CD4-positive, alpha-beta T cell (primary cell): ENCODE data around the gene LPCAT2. TPM values are rescaled to one million over a fixed set of nuclear protein-coding genes. Genes with fewer than 3 reads are reported as not detected.

Source experiments
- ATAC-seq: fragments of 200-7000 bp; cut with Tn5 transposase; one replicate; pipeline ENCODE4 v1.10.0; 2022; ENCODE audit warnings: mild to moderate bottlenecking; ENCODE audit not compliant: poor library complexity
- CTCF ChIA-PET: fragments of 350-600 bp; sonication (Branson Sonifier 250); formaldehyde crosslinking; loops from one replicate; lab custom pipeline; 2021; ENCODE audit warnings: antibody characterized with exemption, inconsistent platforms; lab: Charles Lee
- POLR2A ChIA-PET: fragments of 350-600 bp; sonication (Branson Sonifier 250); formaldehyde crosslinking; loops from one replicate; lab custom pipeline; 2021; ENCODE audit warnings: antibody characterized with exemption, inconsistent platforms; lab: Charles Lee
- DNase-seq, 14 experiments: peaks; one replicate each; pipeline ENCODE4 v3.0.0-alpha.2; 2013 to 2020; ENCODE audit warnings: mixed read lengths in 2 of 14
- H3K27ac ChIP-seq, 2 donors: one replicate each; pipeline versions ENCODE4 v1.5.1 to v1.7.0; 2013; ENCODE audit warnings: low read length in 2 of 2, low read depth in 1 of 2, mild to moderate bottlenecking in 1 of 2
- H3K27me3 ChIP-seq, 2 experiments: 1 replicate in 1 of 2; 2 replicates in 1 of 2; pipeline versions ENCODE4 v1.6.1 to v1.7.0; 2013; ENCODE audit warnings: low read length in 2 of 2, control low read depth in 1 of 2, mild to moderate bottlenecking in 1 of 2, moderate library complexity in 1 of 2; ENCODE audit not compliant: insufficient read depth in 2 of 2, control insufficient read depth in 1 of 2
- H3K36me3 ChIP-seq: one replicate; pipeline ENCODE4 v1.6.1; 2013; ENCODE audit warnings: low read length, control low read depth; ENCODE audit not compliant: insufficient read depth
- H3K4me1 ChIP-seq: one replicate; pipeline ENCODE4 v1.6.1; 2013; ENCODE audit warnings: low read length, control low read depth; ENCODE audit not compliant: insufficient read depth
- H3K4me3 ChIP-seq: one replicate; pipeline ENCODE4 v1.5.1; 2013; ENCODE audit warnings: mild to moderate bottlenecking, low read length, moderate library complexity
- H3K9me3 ChIP-seq, 2 experiments: 1 replicate in 1 of 2; 2 replicates in 1 of 2; pipeline versions ENCODE4 v1.6.1 to v1.7.0; 2013; ENCODE audit warnings: low read length in 2 of 2, mild to moderate bottlenecking in 2 of 2, control low read depth in 1 of 2, moderate library complexity in 1 of 2; ENCODE audit not compliant: control insufficient read depth in 1 of 2, insufficient read depth in 1 of 2
- H3K27ac Mint-ChIP-seq: one replicate; pipeline ENCODE4 v1.8.0; 2020; ENCODE audit warnings: mixed read lengths
- H3K27me3 Mint-ChIP-seq: one replicate; pipeline ENCODE4 v1.8.0; 2021; ENCODE audit warnings: mixed read lengths
- H3K36me3 Mint-ChIP-seq: one replicate; pipeline ENCODE4 v1.8.0; 2021; ENCODE audit warnings: low read depth, mixed read lengths
- H3K4me1 Mint-ChIP-seq: one replicate; pipeline ENCODE4 v1.8.0; 2021; ENCODE audit warnings: low read depth, mixed read lengths
- H3K4me3 Mint-ChIP-seq: one replicate; pipeline ENCODE4 v1.8.0; 2020; ENCODE audit warnings: mild to moderate bottlenecking, mixed read lengths
- H3K9me3 Mint-ChIP-seq: one replicate; pipeline ENCODE4 v1.8.0; 2020; ENCODE audit warnings: mixed read lengths
- CTCF ChIP-seq: fragments of 200-600 bp; IDR thresholded peaks from one replicate; pipeline ENCODE4 v1.8.0; 2022; ENCODE audit warnings: antibody characterized with exemption, mild to moderate bottlenecking
- intact Hi-C, 2 experiments: fragments of 100-400 bp; cut with DNase I in 1 of 2; cut with micrococcal nuclease in 1 of 2; formaldehyde crosslinking; loops; one replicate each; pipeline versions ENCODE4 v1.15.1 to v1.9.0; 2023 to 2025; cut with DNase I, micrococcal nuclease
- total RNA-seq, 174 experiments: library from RNA in 2 of 174; stranded (reverse) in 2 of 174; gene quantifications; one replicate each; pipeline ENCODE4 v1.2.3 and lab custom pipeline; 2021 to 2026

LPCAT2 gene
- total RNA-seq, 2 experiments from 2014 or later, result 0.22 to 0.36 TPM

DNA sequence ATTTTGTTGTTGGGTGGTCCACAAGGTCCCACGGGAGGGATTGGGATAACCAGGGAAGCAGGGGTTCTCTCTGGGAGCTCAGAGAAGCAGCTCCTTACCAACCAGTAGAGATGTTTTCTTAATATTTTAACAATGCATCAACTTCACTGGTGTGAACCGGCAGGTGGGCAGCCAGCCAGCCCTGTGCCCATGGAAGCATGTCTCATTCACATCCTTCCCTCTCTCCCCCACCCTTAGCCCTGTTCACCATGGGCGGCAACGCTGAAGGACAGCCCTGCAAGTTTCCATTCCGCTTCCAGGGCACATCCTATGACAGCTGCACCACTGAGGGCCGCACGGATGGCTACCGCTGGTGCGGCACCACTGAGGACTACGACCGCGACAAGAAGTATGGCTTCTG lies 20.6 kb upstream of the LPCAT2 start:
- peaks cover 0 to 11% of the 10 kb centered on the region in 2 experiments for H3K9me3 ChIP-seq
- H3K36me3 ChIP-seq, result no peaks in the 10 kb centered on the region
- no peaks in the 10 kb centered on the region for H3K9me3 Mint-ChIP-seq
- no peak overlapping the region for H3K27ac ChIP-seq
- no peaks in the 10 kb centered on the region for H3K4me1 ChIP-seq
- DNase-seq (no peak), ATAC-seq (no peak)
- TF ChIP-seq CTCF, result no peak
- no peak overlapping the region for H3K27ac Mint-ChIP-seq
- H3K4me3 ChIP-seq, result no peak overlapping the region
- H3K4me3 Mint-ChIP-seq, result no peak overlapping the region
- ChIA-PET POLR2A (interaction anchor here (0.5 kb wide), 1 partner anchor 953 kb away, joined by 3 read pairs; no protein-coding TSS in a partner anchor), CTCF (no interaction called here)
- peaks cover 5% of the 10 kb centered on the region for H3K27me3 Mint-ChIP-seq
- H3K36me3 Mint-ChIP-seq, result no peaks in the 10 kb centered on the region
- no peaks in the 10 kb centered on the region for H3K4me1 Mint-ChIP-seq
- H3K27me3 ChIP-seq, result no peaks in the 10 kb centered on the region
- intact Hi-C loops, result no loop called here

GRCh38 chr16:55489119-55489955 lies 19.5 kb upstream of the LPCAT2 start:
- H3K9me3 Mint-ChIP-seq, result no peaks in the 10 kb centered on the region
- ChIA-PET POLR2A (no interaction called here), CTCF (no interaction called here)
- no peak overlapping the region for H3K4me3 Mint-ChIP-seq
- no peaks in the 10 kb centered on the region for H3K36me3 Mint-ChIP-seq
- no peaks in the 10 kb centered on the region for H3K4me1 ChIP-seq
- ATAC-seq (no peak), DNase-seq (no peak)
- no peak overlapping the region for H3K4me3 ChIP-seq
- no peak overlapping the region for H3K27ac ChIP-seq
- no peaks in the 10 kb centered on the region for H3K36me3 ChIP-seq
- H3K27me3 ChIP-seq, result no peaks in the 10 kb centered on the region
- no peaks in the 10 kb centered on the region for H3K4me1 Mint-ChIP-seq
- no peak overlapping the region for H3K27ac Mint-ChIP-seq
- TF ChIP-seq CTCF, result no peak
- H3K9me3 ChIP-seq, result peaks cover 0 to 11% of the 10 kb centered on the region in 2 experiments
- H3K27me3 Mint-ChIP-seq, result peaks cover 5% of the 10 kb centered on the region
- intact Hi-C loops, result no loop called here

- Histone ChIP-seq H3K4me1 (no peaks in the 10 kb centered on the region), H3K27ac (no peak overlapping the region), H3K36me3 (no peaks in the 10 kb centered on the region), H3K27me3 (no peaks in the 10 kb centered on the region), H3K4me3 (no peak overlapping the region), H3K9me3 (peaks cover 0 to 11% of the 10 kb centered on the region in 2 experiments)
- DNase-seq (no peak), ATAC-seq (no peak)
- Mint-ChIP-seq H3K27ac (no peak overlapping the region), H3K27me3 (peaks cover under 1% of the 10 kb centered on the region), H3K4me3 (no peak overlapping the region), H3K4me1 (no peaks in the 10 kb centered on the region), H3K9me3 (no peaks in the 10 kb centered on the region), H3K36me3 (no peaks in the 10 kb centered on the region)
- CTCF ChIA-PET, result no interaction called here
- intact Hi-C loops, result no loop called here
- TF ChIP-seq CTCF, result no peak
- POLR2A ChIA-PET, result no interaction called here
Measured at GRCh38 chr16:55489956-55490265, 19.0 kb upstream of the LPCAT2 start.
